HEK293 (cell line): ENCODE measurements around the gene HOXC10.

Experiments
- CTCF ChIA-PET: fragments of 350-600 bp; formaldehyde crosslinking; extraction: SDS; loops from one replicate; lab custom pipeline; 2021; ENCODE audit warnings: antibody characterized with exemption; lab: Yijun Ruan, JAX
- POLR2A ChIA-PET: fragments of 300-600 bp; formaldehyde crosslinking; extraction: SDS; loops from one replicate; lab custom pipeline; 2020; ENCODE audit warnings: antibody characterized with exemption, inconsistent platforms; lab: Yijun Ruan, JAX
- H3K27ac ChIP-seq: fragments of 200-500 bp; sonication (Bioruptor generic); 2 replicates; pipeline ENCODE4 v1.5.1; 2014; ENCODE audit warnings: low read depth, low read length, control low read depth, inconsistent platforms; ENCODE audit errors: extremely low read depth
- H3K36me3 ChIP-seq, 2 experiments: fragments of 200-500 bp in 1 of 2; sonication (Bioruptor generic) in 1 of 2; 1 replicate in 1 of 2; 2 replicates in 1 of 2; pipeline ENCODE4 v1.5.1; 2014 to 2017; ENCODE audit warnings: inconsistent platforms in 2 of 2, low read length in 2 of 2; ENCODE audit not compliant: control insufficient read depth in 2 of 2, insufficient read depth in 1 of 2
- H3K4me1 ChIP-seq: fragments of 200-500 bp; sonication (Bioruptor generic); 2 replicates; pipeline ENCODE4 v1.5.1; 2014; ENCODE audit warnings: mild to moderate bottlenecking, low read length, inconsistent platforms; ENCODE audit not compliant: control insufficient read depth, insufficient read depth
- H3K4me3 ChIP-seq: 2 replicates; pipeline ENCODE4 v1.5.1; 2011; ENCODE audit warnings: low read depth, mild to moderate bottlenecking, control low read depth, low read length, moderate library complexity
- H3K9me3 ChIP-seq: fragments of 200-500 bp; sonication (Bioruptor generic); 2 replicates; pipeline ENCODE4 v1.5.1; 2014; ENCODE audit warnings: low read depth, low read length, inconsistent platforms; ENCODE audit not compliant: control insufficient read depth, insufficient read depth
- IKZF3 ChIP-seq: fragments of 450-650 bp; IDR thresholded peaks from 2 replicates; pipeline ENCODE4 v1.5.0; 2018; ENCODE audit warnings: missing biosample characterization, mild to moderate bottlenecking, missing genetic modification characterization, moderate library complexity
- MZF1 ChIP-seq: fragments of 450-650 bp; formaldehyde crosslinking; IDR thresholded peaks from 2 replicates; pipeline ENCODE4 v1.5.1; 2017; ENCODE audit warnings: missing biosample characterization, missing genetic modification characterization, borderline replicate concordance
- PRDM1 ChIP-seq: fragments of 450-650 bp; formaldehyde crosslinking; IDR thresholded peaks from 2 replicates; pipeline ENCODE4; 2016; ENCODE audit warnings: missing biosample characterization, missing genetic modification characterization
- TRIM28 ChIP-seq: IDR thresholded peaks from 2 replicates; pipeline ENCODE4 v1.6.1; 2011; ENCODE audit warnings: low read length, control low read depth, borderline replicate concordance
- YY1 ChIP-seq: fragments of 450-650 bp; formaldehyde crosslinking; IDR thresholded peaks from 2 replicates; pipeline ENCODE4 v1.5.1; 2018; ENCODE audit warnings: missing biosample characterization, missing genetic modification characterization
- ZEB2 ChIP-seq: fragments of 450-650 bp; formaldehyde crosslinking; IDR thresholded peaks from 2 replicates; pipeline ENCODE4 v1.5.1; 2016; ENCODE audit warnings: missing biosample characterization, missing genetic modification characterization
- ZNF10 ChIP-seq: fragments of 450-650 bp; formaldehyde crosslinking; IDR thresholded peaks from 2 replicates; pipeline ENCODE4 v1.5.1; 2017; ENCODE audit warnings: missing biosample characterization, missing genetic modification characterization
- ZNF214 ChIP-seq: fragments of 450-650 bp; formaldehyde crosslinking; IDR thresholded peaks from 2 replicates; pipeline ENCODE4 v1.5.1; 2017; ENCODE audit warnings: missing biosample characterization, mild to moderate bottlenecking, missing genetic modification characterization, borderline replicate concordance
- ZNF23 ChIP-seq: fragments of 450-650 bp; formaldehyde crosslinking; IDR thresholded peaks from 2 replicates; pipeline ENCODE4 v1.5.1; 2016; ENCODE audit warnings: missing biosample characterization, missing genetic modification characterization, borderline replicate concordance
- ZNF366 ChIP-seq: fragments of 450-650 bp; formaldehyde crosslinking; conservative IDR thresholded peaks from 2 replicates; pipeline ENCODE4 v1.5.1; 2016; ENCODE audit warnings: missing biosample characterization, missing genetic modification characterization
- ZNF48 ChIP-seq: fragments of 450-650 bp; formaldehyde crosslinking; IDR thresholded peaks from 2 replicates; pipeline ENCODE4 v1.5.1; 2016; ENCODE audit warnings: missing biosample characterization, missing genetic modification characterization
- ZNF544 ChIP-seq: fragments of 450-650 bp; formaldehyde crosslinking; IDR thresholded peaks from 2 replicates; pipeline ENCODE4 v1.5.0; 2017; ENCODE audit warnings: missing biosample characterization, missing genetic modification characterization
- ZNF549 ChIP-seq: fragments of 450-650 bp; IDR thresholded peaks from 2 replicates; pipeline ENCODE4 v1.5.1; 2018; ENCODE audit warnings: missing biosample characterization, missing genetic modification characterization, mild to moderate bottlenecking, inconsistent platforms, moderate library complexity
- ZNF585B ChIP-seq: fragments of 450-650 bp; formaldehyde crosslinking; IDR thresholded peaks from 2 replicates; pipeline ENCODE4 v1.5.1; 2016; ENCODE audit warnings: missing biosample characterization, missing genetic modification characterization
- ZNF600 ChIP-seq: fragments of 450-650 bp; formaldehyde crosslinking; IDR thresholded peaks from 2 replicates; pipeline ENCODE4 v1.5.1; 2016; ENCODE audit warnings: missing biosample characterization, missing genetic modification characterization
- ZNF623 ChIP-seq: fragments of 450-650 bp; formaldehyde crosslinking; IDR thresholded peaks from 2 replicates; pipeline ENCODE4 v1.5.1; 2016; ENCODE audit warnings: missing biosample characterization, missing genetic modification characterization
- ZNF624 ChIP-seq: fragments of 450-650 bp; formaldehyde crosslinking; IDR thresholded peaks from 2 replicates; pipeline ENCODE4 v1.5.1; 2017; ENCODE audit warnings: missing biosample characterization, missing genetic modification characterization
- ZNF777 ChIP-seq: fragments of 450-650 bp; formaldehyde crosslinking; IDR thresholded peaks from 2 replicates; pipeline ENCODE4 v1.5.1; 2017; ENCODE audit warnings: missing biosample characterization, missing genetic modification characterization, borderline replicate concordance
- ZSCAN16 ChIP-seq: fragments of 450-650 bp; formaldehyde crosslinking; IDR thresholded peaks from 2 replicates; pipeline ENCODE4 v1.5.1; 2016; ENCODE audit warnings: missing biosample characterization, missing genetic modification characterization
- ZSCAN23 ChIP-seq: fragments of 450-650 bp; formaldehyde crosslinking; IDR thresholded peaks from 2 replicates; pipeline ENCODE4 v1.5.1; 2016; ENCODE audit warnings: missing biosample characterization, missing genetic modification characterization
- TF ChIP-seq, protein P1 (sequence below): fragments of 450-650 bp; formaldehyde crosslinking; IDR thresholded peaks from 2 replicates; pipeline ENCODE4 v1.5.1; 2016; ENCODE audit warnings: missing biosample characterization, missing genetic modification characterization
- TF ChIP-seq, protein P2 (sequence below): fragments of 450-650 bp; formaldehyde crosslinking; IDR thresholded peaks from 2 replicates; pipeline ENCODE4 v1.5.1; 2017; ENCODE audit warnings: missing biosample characterization, missing genetic modification characterization
- TF ChIP-seq, protein P3 (sequence below): fragments of 450-650 bp; formaldehyde crosslinking; IDR thresholded peaks from 2 replicates; pipeline ENCODE4 v1.5.1; 2016; ENCODE audit warnings: missing biosample characterization, missing genetic modification characterization, low read depth

Gene HOXC10

DNA sequence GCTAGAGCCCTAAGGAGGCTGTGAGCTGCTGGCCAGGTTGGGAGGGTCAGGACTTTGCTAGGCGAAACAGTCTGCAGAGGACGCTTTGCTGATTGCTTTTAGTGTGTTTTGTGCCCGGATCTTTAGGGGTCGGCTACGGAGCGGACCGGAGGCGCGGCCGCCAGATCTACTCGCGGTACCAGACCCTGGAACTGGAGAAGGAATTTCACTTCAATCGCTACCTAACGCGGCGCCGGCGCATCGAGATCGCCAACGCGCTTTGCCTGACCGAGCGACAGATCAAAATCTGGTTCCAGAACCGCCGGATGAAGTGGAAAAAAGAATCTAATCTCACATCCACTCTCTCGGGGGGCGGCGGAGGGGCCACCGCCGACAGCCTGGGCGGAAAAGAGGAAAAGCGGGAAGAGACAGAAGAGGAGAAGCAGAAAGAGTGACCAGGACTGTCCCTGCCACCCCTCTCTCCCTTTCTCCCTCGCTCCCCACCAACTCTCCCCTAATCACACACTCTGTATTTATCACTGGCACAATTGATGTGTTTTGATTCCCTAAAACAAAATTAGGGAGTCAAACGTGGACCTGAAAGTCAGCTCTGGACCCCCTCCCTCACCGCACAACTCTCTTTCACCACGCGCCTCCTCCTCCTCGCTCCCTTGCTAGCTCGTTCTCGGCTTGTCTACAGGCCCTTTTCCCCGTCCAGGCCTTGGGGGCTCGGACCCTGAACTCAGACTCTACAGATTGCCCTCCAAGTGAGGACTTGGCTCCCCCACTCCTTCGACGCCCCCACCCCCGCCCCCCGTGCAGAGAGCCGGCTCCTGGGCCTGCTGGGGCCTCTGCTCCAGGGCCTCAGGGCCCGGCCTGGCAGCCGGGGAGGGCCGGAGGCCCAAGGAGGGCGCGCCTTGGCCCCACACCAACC lies 44.8 kb downstream of the HOXC10 start:
- CTCF ChIA-PET: interaction anchor here (0.5 to 5.4 kb wide), 9 partner anchors 22 to 323 kb away, joined by 3 to 109 read pairs (median 21); partner anchors contain the start of genes HOXC10 and SMUG1
- H3K27ac ChIP-seq: peak overlapping the region; percentile 28; the same call in 1 of the 2 replicates
- no peaks in the 10 kb centered on the region for H3K9me3 ChIP-seq
- peaks cover 4 to 13% of the 10 kb centered on the region in 2 experiments; a peak in 2 of 3 replicates for H3K36me3 ChIP-seq
- H3K4me1 ChIP-seq: peaks cover 40% of the 10 kb centered on the region
- POLR2A ChIA-PET: interaction anchor here (1.0 to 5.0 kb wide), 3 partner anchors 13 to 34 kb away, joined by 5 to 26 read pairs (median 22); no protein-coding TSS in a partner anchor
- no peak for TF ChIP-seq ZNF549 (tag by site-specific recombination)
- 0 out of 2 replicates have a peak, but pooled peaks have one; percentile 17 for TF ChIP-seq IKZF3 (tag by site-specific recombination)
- TF ChIP-seq ZNF10 (tag by site-specific recombination): peak; percentile 87
- peak; percentile 55 for TF ChIP-seq ZNF366
- TF ChIP-seq ZNF600 (tag by site-specific recombination): peak; percentile 77
- TF ChIP-seq PRDM1 (tag by site-specific recombination): peak; percentile 94
- no peak overlapping the region for H3K4me3 ChIP-seq

DNA sequence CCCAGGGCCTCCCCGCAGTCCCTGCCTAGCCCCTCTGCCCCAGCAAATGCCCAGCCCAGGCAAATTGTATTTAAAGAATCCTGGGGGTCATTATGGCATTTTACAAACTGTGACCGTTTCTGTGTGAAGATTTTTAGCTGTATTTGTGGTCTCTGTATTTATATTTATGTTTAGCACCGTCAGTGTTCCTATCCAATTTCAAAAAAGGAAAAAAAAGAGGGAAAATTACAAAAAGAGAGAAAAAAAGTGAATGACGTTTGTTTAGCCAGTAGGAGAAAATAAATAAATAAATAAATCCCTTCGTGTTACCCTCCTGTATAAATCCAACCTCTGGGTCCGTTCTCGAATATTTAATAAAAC lies 45.5 kb downstream of the HOXC10 start:
- Histone ChIP-seq H3K4me3 (no peak overlapping the region), H3K27ac (no peak overlapping the region), H3K4me1 (peaks cover 40% of the 10 kb centered on the region), H3K9me3 (no peaks in the 10 kb centered on the region), H3K36me3 (peaks cover 4 to 13% of the 10 kb centered on the region in 2 experiments; a peak in 2 of 3 replicates)
- ChIA-PET CTCF (interaction anchor here (0.7 to 5.4 kb wide), 10 partner anchors 14 to 322 kb away, joined by 3 to 109 read pairs (median 39); partner anchors contain the start of genes HOXC10, HOXC8 and SMUG1), POLR2A (interaction anchor here (5.0 kb wide), 1 partner anchor 13 kb away, joined by 22 read pairs; no protein-coding TSS in a partner anchor)
- TF ChIP-seq ZNF585B (tag by site-specific recombination): no peak
- TF ChIP-seq ZNF777 (tag by site-specific recombination): no peak
- no peak for TF ChIP-seq YY1 (tag by site-specific recombination)
- TF ChIP-seq ZSCAN23: no peak
- no peak for TF ChIP-seq ZNF623 (tag by site-specific recombination)
- no peak for TF ChIP-seq ZNF23 (tag by site-specific recombination)
- TF ChIP-seq ZNF624 (tag by site-specific recombination): no peak
- no peak for TF ChIP-seq ZNF214 (tag by site-specific recombination)
- no peak for TF ChIP-seq TRIM28
- TF ChIP-seq, protein P1, sequence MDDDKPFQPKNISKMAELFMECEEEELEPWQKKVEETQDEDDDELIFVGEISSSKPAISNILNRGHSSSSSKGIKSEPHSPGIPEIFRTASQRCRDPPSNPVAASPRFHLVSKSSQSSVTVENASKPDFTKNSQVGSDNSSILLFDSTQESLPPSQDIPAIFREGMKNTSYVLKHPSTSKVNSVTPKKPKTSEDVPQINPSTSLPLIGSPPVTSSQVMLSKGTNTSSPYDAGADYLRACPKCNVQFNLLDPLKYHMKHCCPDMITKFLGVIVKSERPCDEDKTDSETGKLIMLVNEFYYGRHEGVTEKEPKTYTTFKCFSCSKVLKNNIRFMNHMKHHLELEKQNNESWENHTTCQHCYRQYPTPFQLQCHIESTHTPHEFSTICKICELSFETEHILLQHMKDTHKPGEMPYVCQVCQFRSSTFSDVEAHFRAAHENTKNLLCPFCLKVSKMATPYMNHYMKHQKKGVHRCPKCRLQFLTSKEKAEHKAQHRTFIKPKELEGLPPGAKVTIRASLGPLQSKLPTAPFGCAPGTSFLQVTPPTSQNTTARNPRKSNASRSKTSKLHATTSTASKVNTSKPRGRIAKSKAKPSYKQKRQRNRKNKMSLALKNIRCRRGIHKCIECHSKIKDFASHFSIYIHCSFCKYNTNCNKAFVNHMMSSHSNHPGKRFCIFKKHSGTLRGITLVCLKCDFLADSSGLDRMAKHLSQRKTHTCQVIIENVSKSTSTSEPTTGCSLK (tag by site-specific recombination): no peak
- no peak for TF ChIP-seq ZSCAN16 (tag by site-specific recombination)
- TF ChIP-seq, protein P2, sequence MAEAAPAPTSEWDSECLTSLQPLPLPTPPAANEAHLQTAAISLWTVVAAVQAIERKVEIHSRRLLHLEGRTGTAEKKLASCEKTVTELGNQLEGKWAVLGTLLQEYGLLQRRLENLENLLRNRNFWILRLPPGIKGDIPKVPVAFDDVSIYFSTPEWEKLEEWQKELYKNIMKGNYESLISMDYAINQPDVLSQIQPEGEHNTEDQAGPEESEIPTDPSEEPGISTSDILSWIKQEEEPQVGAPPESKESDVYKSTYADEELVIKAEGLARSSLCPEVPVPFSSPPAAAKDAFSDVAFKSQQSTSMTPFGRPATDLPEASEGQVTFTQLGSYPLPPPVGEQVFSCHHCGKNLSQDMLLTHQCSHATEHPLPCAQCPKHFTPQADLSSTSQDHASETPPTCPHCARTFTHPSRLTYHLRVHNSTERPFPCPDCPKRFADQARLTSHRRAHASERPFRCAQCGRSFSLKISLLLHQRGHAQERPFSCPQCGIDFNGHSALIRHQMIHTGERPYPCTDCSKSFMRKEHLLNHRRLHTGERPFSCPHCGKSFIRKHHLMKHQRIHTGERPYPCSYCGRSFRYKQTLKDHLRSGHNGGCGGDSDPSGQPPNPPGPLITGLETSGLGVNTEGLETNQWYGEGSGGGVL (tag by site-specific recombination): no peak
- TF ChIP-seq, protein P3, sequence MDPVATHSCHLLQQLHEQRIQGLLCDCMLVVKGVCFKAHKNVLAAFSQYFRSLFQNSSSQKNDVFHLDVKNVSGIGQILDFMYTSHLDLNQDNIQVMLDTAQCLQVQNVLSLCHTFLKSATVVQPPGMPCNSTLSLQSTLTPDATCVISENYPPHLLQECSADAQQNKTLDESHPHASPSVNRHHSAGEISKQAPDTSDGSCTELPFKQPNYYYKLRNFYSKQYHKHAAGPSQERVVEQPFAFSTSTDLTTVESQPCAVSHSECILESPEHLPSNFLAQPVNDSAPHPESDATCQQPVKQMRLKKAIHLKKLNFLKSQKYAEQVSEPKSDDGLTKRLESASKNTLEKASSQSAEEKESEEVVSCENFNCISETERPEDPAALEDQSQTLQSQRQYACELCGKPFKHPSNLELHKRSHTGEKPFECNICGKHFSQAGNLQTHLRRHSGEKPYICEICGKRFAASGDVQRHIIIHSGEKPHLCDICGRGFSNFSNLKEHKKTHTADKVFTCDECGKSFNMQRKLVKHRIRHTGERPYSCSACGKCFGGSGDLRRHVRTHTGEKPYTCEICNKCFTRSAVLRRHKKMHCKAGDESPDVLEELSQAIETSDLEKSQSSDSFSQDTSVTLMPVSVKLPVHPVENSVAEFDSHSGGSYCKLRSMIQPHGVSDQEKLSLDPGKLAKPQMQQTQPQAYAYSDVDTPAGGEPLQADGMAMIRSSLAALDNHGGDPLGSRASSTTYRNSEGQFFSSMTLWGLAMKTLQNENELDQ: no peak
- no peak for TF ChIP-seq MZF1 (tag by site-specific recombination)
- TF ChIP-seq ZNF48: no peak
- TF ChIP-seq ZEB2 (tag by site-specific recombination): no peak
- TF ChIP-seq ZNF544 (tag by site-specific recombination): no peak
